Activated naive CD4-positive, alpha-beta T cell treated with anti-CD3 and anti-CD28 coated beads for 36 hours (primary cell): ENCODE measurements around the gene CEP85L. TPM values are rescaled to one million over a fixed set of nuclear protein-coding genes. Genes with fewer than 3 reads are reported as not detected.

Source experiments
- total RNA-seq, 2 experiments: library from RNA; stranded (reverse); gene quantifications; one replicate each; pipeline ENCODE4 v1.2.3, GENCODE V29; 2021

CEP85L gene
- total RNA-seq, 2 experiments from 2014 or later = 31.4 to 31.9 TPM

Other genes with a start within 250 kb of the CEP85L start
- not detected for gene PLN, start 103.3 kb downstream of the CEP85L start, total RNA-seq
- gene ASF1A, start 242.6 kb upstream of the CEP85L start, total RNA-seq = 10 to 100 TPM; 30.3 to 31.4 TPM